Brain microvascular endothelial cell (primary cell): ENCODE measurements around the gene MROH2A.

Experiments used
- DNase-seq: peaks from one replicate; pipeline ENCODE4 v3.0.0-alpha.2; 2020
- H3K27ac ChIP-seq: fragments of 250-450 bp; sonication (Bioruptor Pico); 2 replicates; pipeline ENCODE4 v1.5.1; 2020; ENCODE audit warnings: mild to moderate bottlenecking, moderate library complexity
- H3K27me3 ChIP-seq: fragments of 250-450 bp; sonication (Bioruptor Pico); replicated peaks from 2 replicates; pipeline ENCODE4 v1.5.1; 2020; ENCODE audit warnings: mild to moderate bottlenecking
- H3K36me3 ChIP-seq: fragments of 250-450 bp; sonication (Bioruptor Pico); replicated peaks from 2 replicates; pipeline ENCODE4 v1.5.1; 2020; ENCODE audit warnings: mild to moderate bottlenecking
- H3K4me3 ChIP-seq: 2 replicates; pipeline ENCODE4 v1.5.1; 2011; ENCODE audit warnings: low read depth, mild to moderate bottlenecking, control low read depth, low read length, moderate library complexity
- CTCF ChIP-seq: IDR thresholded peaks from 2 replicates; pipeline ENCODE4 v1.5.1; 2011; ENCODE audit warnings: low read depth, mild to moderate bottlenecking, moderate library complexity, low read length, control low read depth, inconsistent platforms; ENCODE audit errors: missing control alignments
- in situ Hi-C: cut with HindIII; loops from 2 replicates; pipeline ENCODE4 v1.10.0; 2017; ENCODE audit warnings: low sequenced_read_pairs, low pct_ligation_motif_present

MROH2A gene

GRCh38 chr2:233764761-233765160 is 13.4 kb upstream of the MROH2A start:
- in situ Hi-C loops, result no loop called here
- Histone ChIP-seq H3K4me3 (no peak overlapping the region), H3K36me3 (no peaks in the 10 kb centered on the region), H3K27ac (peak overlapping the region; percentile 43), H3K27me3 (no peaks in the 10 kb centered on the region)
- DNase-seq, result no peak
- TF ChIP-seq CTCF, result no peak

GRCh38 chr2:233766416-233766815 is 11.7 kb upstream of the MROH2A start:
- H3K27me3 ChIP-seq, result no peaks in the 10 kb centered on the region
- H3K4me3 ChIP-seq, result no peak overlapping the region
- in situ Hi-C loops, result no loop called here
- DNase-seq, result no peak
- H3K36me3 ChIP-seq, result no peaks in the 10 kb centered on the region
- no peak for TF ChIP-seq CTCF
- no peak overlapping the region for H3K27ac ChIP-seq

- Histone ChIP-seq H3K4me3 (no peak overlapping the region), H3K27ac (no peak overlapping the region), H3K27me3 (no peaks in the 10 kb centered on the region), H3K36me3 (no peaks in the 10 kb centered on the region)
- no peak for TF ChIP-seq CTCF
- DNase-seq, result no peak
- in situ Hi-C loops, result no loop called here
Observed at GRCh38 chr2:233768076-233768475, 10.1 kb upstream of the MROH2A start.

- no peak for TF ChIP-seq CTCF
- no peaks in the 10 kb centered on the region for H3K27me3 ChIP-seq
- H3K36me3 ChIP-seq, result no peaks in the 10 kb centered on the region
- no peak for DNase-seq
- in situ Hi-C loops, result no loop called here
- no peak overlapping the region for H3K4me3 ChIP-seq
- no peak overlapping the region for H3K27ac ChIP-seq
Observed at GRCh38 chr2:233769260-233769659, 8.9 kb upstream of the MROH2A start.

GRCh38 chr2:233772153-233772552 is 6.0 kb upstream of the MROH2A start:
- no peak for TF ChIP-seq CTCF
- Histone ChIP-seq H3K36me3 (no peaks in the 10 kb centered on the region), H3K27ac (no peak overlapping the region), H3K27me3 (no peaks in the 10 kb centered on the region), H3K4me3 (no peak overlapping the region)
- no peak for DNase-seq
- in situ Hi-C loops, result no loop called here

GRCh38 chr2:233772583-233772982 is 5.5 kb upstream of the MROH2A start:
- no peak for DNase-seq
- H3K36me3 ChIP-seq, result no peaks in the 10 kb centered on the region
- H3K27ac ChIP-seq, result no peak overlapping the region
- no peaks in the 10 kb centered on the region for H3K27me3 ChIP-seq
- TF ChIP-seq CTCF, result no peak
- in situ Hi-C loops, result no loop called here
- H3K4me3 ChIP-seq, result no peak overlapping the region
